NOMO-1 treated with DMSO at 0.1 percent for 48 hours (cell line): ENCODE data around the gene ARHGAP44.

Experiments
- DNase-seq: peaks from one replicate; lab custom pipeline; 2025; ENCODE audit not compliant: unreplicated experiment; lab: John Stamatoyannopoulos, UW

ARHGAP44 gene

GRCh38 chr17:13017655-13018459 lies 228.6 kb downstream of the ARHGAP44 start, which contains the start of gene ELAC2:
Gene ELAC2, minus strand, starts transcription at chr17:13018027. Its CDS starts 80 bp downstream, at chr17:13017947.
- peak; percentile 97 for DNase-seq

GRCh38 chr17:13024016-13024415 lies 234.7 kb downstream of the ARHGAP44 start:
- DNase-seq = no peak

DNA sequence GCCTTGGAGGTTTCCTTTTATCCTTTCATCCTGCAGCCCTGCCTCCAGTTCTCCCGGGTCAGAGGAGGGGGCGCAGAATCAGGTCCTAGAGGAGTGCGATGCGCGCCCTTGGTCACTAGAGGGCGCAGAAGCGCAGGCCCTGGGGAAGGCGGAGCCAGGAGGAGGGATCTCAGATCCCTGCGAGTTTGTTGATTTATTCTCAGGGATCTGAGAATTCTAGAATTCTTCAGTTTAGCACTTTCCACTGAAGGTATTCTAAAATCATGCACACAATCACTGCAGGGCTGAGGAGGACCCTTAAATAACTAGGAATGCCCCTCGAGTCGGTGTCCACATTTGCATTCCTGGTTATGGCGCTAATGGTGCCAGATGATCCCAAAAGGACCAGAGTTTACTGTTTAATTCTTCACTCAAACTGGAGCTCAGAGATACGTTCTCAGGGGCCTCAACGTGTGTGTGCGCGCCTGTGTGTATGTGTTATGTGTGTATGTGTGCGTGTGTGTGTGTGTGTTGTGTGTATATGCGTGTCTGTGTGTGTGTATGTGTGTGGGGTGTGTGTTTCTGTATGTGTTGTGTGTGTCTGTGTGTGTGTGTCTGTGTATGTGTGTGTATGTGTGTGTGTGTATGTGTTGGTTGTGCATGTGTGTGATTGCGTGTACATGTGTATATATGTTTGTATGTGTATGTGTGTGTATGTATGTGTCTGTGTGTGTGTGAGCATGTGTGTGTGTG lies 235.4 kb downstream of the ARHGAP44 start:
- peak; percentile 38 for DNase-seq

DNA sequence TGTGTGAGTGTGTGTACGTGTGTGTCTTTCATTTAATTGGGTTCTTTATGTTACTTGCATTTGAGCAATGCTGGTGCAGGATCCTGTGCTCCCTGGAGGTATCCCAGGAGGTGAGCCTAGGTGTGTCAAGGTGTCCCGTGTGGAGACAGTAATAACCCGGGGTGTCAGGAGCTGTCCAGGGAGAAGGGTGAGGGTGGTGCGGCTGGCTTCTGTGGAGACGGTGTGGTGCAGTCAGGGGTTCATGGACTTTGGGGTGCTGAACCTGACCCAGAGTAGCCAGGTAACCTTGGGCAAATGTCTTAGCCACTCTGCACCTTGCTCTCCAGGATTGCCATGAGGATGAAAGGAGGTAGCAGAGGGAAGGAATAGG lies 235.9 kb downstream of the ARHGAP44 start:
- no peak for DNase-seq

GRCh38 chr17:13025687-13026086 lies 236.4 kb downstream of the ARHGAP44 start:
- DNase-seq = no peak

DNA sequence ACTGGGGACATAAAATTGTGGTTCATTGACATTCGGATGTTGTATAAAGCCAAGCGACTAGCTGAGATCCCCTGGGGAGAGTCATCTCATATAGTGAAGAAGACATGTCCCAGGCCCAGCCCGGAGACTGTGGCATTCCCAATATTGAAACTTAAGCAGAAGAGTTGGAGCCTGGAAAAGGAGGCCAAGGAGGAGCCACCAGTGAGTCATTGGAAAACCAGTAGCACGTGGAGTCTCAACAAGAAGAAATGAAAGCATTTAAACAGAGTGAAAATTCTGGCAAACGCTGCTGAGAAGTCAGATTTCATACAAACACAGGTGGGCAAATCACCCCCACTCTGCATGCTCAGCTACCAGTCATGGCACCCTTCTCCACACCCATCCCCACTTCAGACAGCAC lies 237.9 kb downstream of the ARHGAP44 start:
- DNase-seq = no peak

GRCh38 chr17:13029340-13029739 lies 240.0 kb downstream of the ARHGAP44 start:
- no peak for DNase-seq

DNA sequence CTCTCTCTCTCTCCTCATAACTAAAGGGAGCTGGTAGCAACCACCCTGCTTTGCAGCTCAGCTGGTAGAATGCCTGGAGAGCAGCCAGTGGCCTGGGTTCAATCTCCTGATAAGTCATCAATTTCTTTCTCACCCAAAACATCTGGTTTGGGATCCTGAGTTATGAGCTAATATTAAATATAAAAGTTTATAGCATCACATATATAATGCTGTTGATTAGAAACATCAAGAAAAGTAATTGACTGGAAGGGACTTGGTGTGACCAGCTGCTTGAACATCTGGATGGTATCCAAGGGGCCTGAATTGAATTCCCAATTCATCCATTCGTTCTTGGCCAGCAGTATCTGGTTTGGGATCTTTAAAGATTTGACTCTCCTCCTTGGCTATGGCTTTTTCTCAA lies 240.8 kb downstream of the ARHGAP44 start:
- DNase-seq = no peak

GRCh38 chr17:13030459-13031300 lies 241.4 kb downstream of the ARHGAP44 start:
- DNase-seq = peak; percentile 15

- peak; percentile 14 for DNase-seq
Observed at GRCh38 chr17:13031718-13032350, 242.5 kb downstream of the ARHGAP44 start.

DNA sequence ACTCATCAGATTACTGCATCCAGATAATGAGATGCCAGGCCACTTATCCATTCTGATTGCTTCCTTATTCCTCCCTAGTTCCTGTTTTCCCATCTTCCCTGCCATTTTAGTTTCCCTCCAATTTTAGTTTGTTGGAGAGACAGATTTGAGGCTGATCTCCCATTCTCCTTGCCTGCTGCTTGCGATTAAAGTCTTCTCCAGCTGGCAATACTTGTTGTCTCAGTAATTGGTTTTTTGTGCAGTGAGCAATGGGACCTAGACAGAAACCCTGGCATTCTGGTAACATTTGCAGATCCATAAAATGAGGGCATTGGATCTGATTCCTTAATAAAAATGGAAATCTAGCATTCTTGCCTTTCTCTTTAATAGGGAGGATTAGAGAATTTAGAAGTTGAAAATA lies 246.1 kb downstream of the ARHGAP44 start:
- no peak for DNase-seq

DNA sequence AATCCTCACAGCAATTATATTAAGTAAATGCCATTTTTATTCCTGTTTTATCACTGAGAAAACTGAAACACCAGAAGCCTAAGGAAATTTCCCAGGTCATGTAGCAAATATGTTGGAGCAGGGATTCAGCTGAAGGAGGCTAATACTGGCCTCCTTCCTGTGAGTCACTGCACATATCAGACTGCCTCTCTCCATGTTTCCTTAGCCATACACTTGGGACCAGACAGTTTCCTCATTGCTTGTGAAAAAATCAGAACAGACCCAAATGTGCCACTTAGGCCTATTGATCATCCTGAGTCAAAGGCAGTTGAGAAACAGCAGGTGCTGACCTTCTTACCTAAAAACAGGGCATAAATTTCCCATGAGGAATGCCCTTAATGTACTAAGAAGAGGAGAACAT lies 247.5 kb downstream of the ARHGAP44 start:
- no peak for DNase-seq

DNA sequence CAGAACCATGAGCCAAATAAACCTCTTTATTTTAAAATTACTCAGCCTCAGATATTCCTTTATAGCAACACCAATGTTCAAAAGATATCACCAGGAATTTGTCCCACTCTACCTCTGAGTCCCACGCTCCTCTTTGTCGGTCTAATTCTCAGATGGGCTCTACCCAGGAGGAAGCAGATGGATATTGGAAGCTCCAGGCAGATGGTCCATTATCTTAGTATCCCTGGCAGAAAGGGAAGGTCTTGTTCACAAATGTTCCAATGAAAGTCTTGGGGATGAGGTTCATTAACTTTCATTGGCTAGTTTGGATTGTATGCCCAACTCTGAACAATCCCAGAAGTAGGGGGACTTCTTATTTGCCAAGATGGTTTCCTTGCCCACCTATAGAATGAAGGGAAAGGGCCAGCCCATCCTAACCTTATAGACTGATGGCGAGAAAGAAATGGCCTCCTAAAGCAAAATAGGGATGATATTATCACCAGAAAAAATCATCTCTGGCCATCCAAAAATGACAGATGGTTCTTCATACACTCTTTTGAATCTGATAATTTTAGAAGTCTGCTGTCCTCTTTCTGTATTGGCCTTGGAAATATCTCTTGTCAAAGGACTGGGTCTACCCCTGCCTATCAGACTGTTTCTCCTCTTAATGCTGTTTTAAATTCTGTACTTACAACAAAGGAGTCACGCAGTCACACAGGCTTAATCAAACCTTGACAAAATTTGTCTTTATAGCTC lies 249.8 kb downstream of the ARHGAP44 start:
- DNase-seq = no peak
